Gastroesophageal sphincter (tissue), 4 donors: Measurements from ENCODE around the gene CCDC171. TPM values are rescaled to one million over a fixed set of nuclear protein-coding genes. Genes with fewer than 3 reads are reported as not detected.
"Not testable (repeated sequence)": the region's sequence is repeated elsewhere in the genome, so short reads cannot be mapped to it uniquely, and the experiment has no call there.

Experiments used
- ATAC-seq: fragments of 150-250 bp; one replicate; pipeline ENCODE4 v1.9.1; 2016; ENCODE audit warnings: mild to moderate bottlenecking, moderate library complexity
- H3K27ac ChIP-seq, 4 donors: fragments of 200-600 bp; sonication (generic) in 3 of 4; 1 replicate in 3 of 4; 2 replicates in 1 of 4; pipeline ENCODE4 v1.5.1; 2016 to 2019
- H3K27me3 ChIP-seq: fragments of 200-600 bp; sonication (generic); one replicate; pipeline ENCODE4 v1.5.1; 2019
- H3K36me3 ChIP-seq, 2 donors: fragments of 200-600 bp; sonication (generic); one replicate each; pipeline ENCODE4 v1.5.1; 2019; ENCODE audit warnings: control low read depth in 1 of 2
- H3K4me1 ChIP-seq, 3 donors: fragments of 200-600 bp; sonication (generic); 1 replicate in 2 of 3; 2 replicates in 1 of 3; pipeline ENCODE4 v1.5.1; 2016 to 2019; ENCODE audit warnings: control low read depth in 2 of 3
- H3K4me3 ChIP-seq, 2 donors: fragments of 200-600 bp; sonication (generic); one replicate each; pipeline ENCODE4 v1.5.1; 2019; ENCODE audit warnings: mild to moderate bottlenecking in 1 of 2, moderate library complexity in 1 of 2
- H3K9me3 ChIP-seq, 3 donors: fragments of 200-600 bp; sonication (generic); one replicate each; pipeline ENCODE4 v1.5.1; 2017 to 2019; ENCODE audit warnings: control low read depth in 2 of 3
- CTCF ChIP-seq, 4 experiments: fragments of 200-600 bp in 2 of 4; fragments of 450-650 bp in 2 of 4; sonication (generic) in 1 of 4; IDR thresholded peaks; one replicate each; pipeline ENCODE4 v1.5.1; 2017 to 2019; ENCODE audit warnings: antibody characterized with exemption in 4 of 4, mild to moderate bottlenecking in 2 of 4, moderate library complexity in 2 of 4
- EP300 ChIP-seq: sonication (generic); formaldehyde crosslinking; IDR thresholded peaks from one replicate; pipeline ENCODE4 v1.6.1; 2017; ENCODE audit warnings: antibody characterized with exemption, mild to moderate bottlenecking
- POLR2A ChIP-seq, 2 donors: fragments of 450-650 bp; IDR thresholded peaks; one replicate each; pipeline ENCODE4 v1.6.1; 2017; ENCODE audit warnings: antibody characterized with exemption in 2 of 2, mild to moderate bottlenecking in 2 of 2, moderate library complexity in 1 of 2
- POLR2AphosphoS5 ChIP-seq: sonication (generic); formaldehyde crosslinking; IDR thresholded peaks from one replicate; pipeline ENCODE4 v1.6.1; 2017; ENCODE audit warnings: antibody characterized with exemption
- WGBS, 2 donors: methylation state at CpG; one replicate each; pipeline ENCODE4 v1.1.5; 2018; ENCODE audit warnings: low coverage in 1 of 2; 5-methylcytosine and 5-hydroxymethylcytosine counted together
- total RNA-seq, 4 donors: library from RNA; depleted of rRNA; stranded (reverse); fragments of >200 nt; gene quantifications; one replicate each; pipeline ENCODE4 v1.1.0, GENCODE V29; 2016

The CCDC171 gene
- total RNA-seq, 4 donors from 2014 or later: 0.94 to 4.5 (median 2.8) TPM

GRCh38 chr9:15584379-15584778, 31.5 kb downstream of the CCDC171 start:
- H3K4me3 ChIP-seq: no peak overlapping the region
- no peaks in the 10 kb centered on the region for H3K9me3 ChIP-seq
- H3K27ac ChIP-seq: no peak overlapping the region
- no peaks in the 10 kb centered on the region for H3K27me3 ChIP-seq
- no peak for TF ChIP-seq EP300
- no peak for TF ChIP-seq POLR2AphosphoS5
- no peak for TF ChIP-seq POLR2A (IDR thresholded peaks at IDR 0.05)
- no peak for TF ChIP-seq CTCF (IDR thresholded peaks at IDR 0.05)
- no peaks in the 10 kb centered on the region for H3K36me3 ChIP-seq
- ATAC-seq: no peak
- 92 to 95% methylated on average over 3 of the region's 3 CpGs for WGBS, 2 donors
- no peaks in the 10 kb centered on the region for H3K4me1 ChIP-seq

GRCh38 chr9:15592317-15592716, 39.5 kb downstream of the CCDC171 start:
- no peaks in the 10 kb centered on the region for H3K4me1 ChIP-seq
- 77 to 90% methylated on average over 2 to 3 of the region's 3 CpGs for WGBS, 2 donors
- no peak overlapping the region for H3K4me3 ChIP-seq
- H3K9me3 ChIP-seq: peaks cover 0 to 4% (median 0%) of the 10 kb centered on the region in 3 donors
- H3K27me3 ChIP-seq: no peaks in the 10 kb centered on the region
- no peak for ATAC-seq
- TF ChIP-seq CTCF (IDR thresholded peaks at IDR 0.05) (no peak), POLR2AphosphoS5 (no peak), POLR2A (IDR thresholded peaks at IDR 0.05) (no peak), EP300 (no peak)
- no peak overlapping the region for H3K27ac ChIP-seq
- no peaks in the 10 kb centered on the region for H3K36me3 ChIP-seq

- not testable (repeated sequence) for H3K27ac ChIP-seq, H3K27me3 ChIP-seq, H3K9me3 ChIP-seq, H3K4me3 ChIP-seq, H3K36me3 ChIP-seq, ATAC-seq, H3K4me1 ChIP-seq
- WGBS, 2 donors: 71 to 92% methylated on average over 1 of the region's 1 CpG
These were observed 40.1 kb downstream of the CCDC171 start for GRCh38 chr9:15592940-15593339.

- WGBS, 2 donors: 94 to 100% methylated on average over 2 to 3 of the region's 19 CpGs
- not testable (repeated sequence) for H3K4me3 ChIP-seq, ATAC-seq
These were observed 48.0 kb downstream of the CCDC171 start for GRCh38 chr9:15600666-15601330.

GRCh38 chr9:15606643-15607472, 54.0 kb downstream of the CCDC171 start:
- WGBS, 2 donors: 6 to 18% methylated on average over 2 of the region's 2 CpGs
- no peaks in the 10 kb centered on the region for H3K36me3 ChIP-seq
- H3K27me3 ChIP-seq: no peaks in the 10 kb centered on the region
- TF ChIP-seq CTCF (IDR thresholded peaks at IDR 0.05): peak; percentile 65 to 79 (median 78)
- TF ChIP-seq POLR2AphosphoS5: no peak
- H3K27ac ChIP-seq: no peak overlapping the region
- H3K4me3 ChIP-seq: no peak overlapping the region
- ATAC-seq: no peak
- H3K4me1 ChIP-seq: no peaks in the 10 kb centered on the region
- H3K9me3 ChIP-seq: no peaks in the 10 kb centered on the region

More at GRCh38 chr9:15600666-15601330, 48.0 kb downstream of the CCDC171 start:
- H3K27me3 ChIP-seq, H3K36me3 ChIP-seq, H3K27ac ChIP-seq, H3K9me3 ChIP-seq, H3K4me1 ChIP-seq: not testable (repeated sequence)

- H3K27me3 ChIP-seq: no peaks in the 10 kb centered on the region
- H3K4me1 ChIP-seq: no peaks in the 10 kb centered on the region
- H3K4me3 ChIP-seq: no peak overlapping the region
- H3K36me3 ChIP-seq: no peaks in the 10 kb centered on the region
- 71 to 84% methylated on average over 3 to 4 of the region's 4 CpGs for WGBS, 2 donors
- no peak for ATAC-seq
- no peak overlapping the region for H3K27ac ChIP-seq
- TF ChIP-seq EP300: no peak
- H3K9me3 ChIP-seq: no peaks in the 10 kb centered on the region
These were observed 60.1 kb downstream of the CCDC171 start for GRCh38 chr9:15612962-15613361.
